Activated CD8-positive, alpha-beta memory T cell treated with anti-CD3 and anti-CD28 coated beads for 1 hour (primary cell): ENCODE results near the gene BMPER.

Experiments
- DNase-seq, 2 donors: peaks; one replicate each; pipeline ENCODE4 v3.0.0-alpha.2; 2020; ENCODE audit warnings: low read depth in 1 of 2; ENCODE audit errors: extremely low read depth in 1 of 2

BMPER gene

GRCh38 chr7:34130558-34131295 lies 225.4 kb downstream of the BMPER start:
- DNase-seq: no peak

DNA sequence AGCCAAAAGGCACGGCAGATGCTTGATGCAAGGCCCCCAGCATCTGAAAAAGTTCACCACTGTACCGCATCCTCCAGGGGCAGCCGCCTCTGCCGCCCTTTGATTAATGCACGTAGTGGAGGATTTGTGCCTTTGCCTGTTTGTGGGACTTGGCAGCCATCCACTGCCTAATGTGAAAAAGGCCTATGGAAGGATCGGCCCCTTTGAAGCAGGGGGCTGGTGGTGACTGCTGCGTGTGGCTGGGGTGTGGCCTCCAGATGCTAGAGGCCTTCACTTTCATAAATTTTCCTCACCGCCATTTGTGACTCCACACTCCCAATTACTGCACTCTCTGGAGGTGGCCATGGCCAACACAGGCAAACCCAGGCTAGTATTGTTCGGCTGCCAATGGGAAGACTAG lies 226.0 kb downstream of the BMPER start:
- DNase-seq: no peak

- DNase-seq: no peak
Observed at GRCh38 chr7:34133356-34133982, 228.1 kb downstream of the BMPER start.

DNA sequence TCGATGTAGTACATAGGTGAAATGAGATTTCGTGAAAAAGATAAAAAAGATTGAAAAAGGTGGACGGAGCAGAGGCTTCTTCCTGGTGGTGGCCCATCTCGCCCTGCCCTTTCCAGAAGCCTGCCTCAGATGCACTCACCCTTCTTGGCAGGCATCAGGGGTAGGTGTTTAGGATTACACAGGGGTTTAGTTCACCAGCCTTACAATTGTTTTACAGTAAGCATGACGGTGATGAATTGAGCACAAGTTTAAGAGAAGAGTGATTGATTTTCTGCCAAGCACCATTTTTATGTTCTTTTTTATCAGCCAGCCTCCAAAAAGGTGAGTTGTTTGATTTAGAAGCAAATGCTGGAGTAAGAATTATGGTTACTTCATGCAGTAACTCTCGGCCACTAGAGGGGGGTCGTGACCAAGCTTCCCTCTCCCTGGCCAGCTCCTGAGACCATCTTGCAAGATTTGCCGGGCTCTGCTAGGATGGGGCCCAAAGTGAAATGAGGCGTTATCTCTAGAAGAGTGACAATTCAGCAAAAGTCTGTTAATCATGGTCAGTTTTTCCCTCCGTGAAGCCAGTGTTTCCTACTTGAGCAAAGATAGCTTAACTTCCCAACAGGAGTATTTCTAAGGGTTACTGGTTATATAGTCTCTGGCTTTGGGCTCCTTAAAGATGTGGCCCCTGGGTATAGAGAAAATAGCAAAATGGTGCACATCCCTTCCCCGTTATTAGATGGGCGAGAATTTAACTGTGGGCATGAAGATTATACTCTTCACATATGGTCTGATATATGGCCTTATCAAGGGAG lies 228.8 kb downstream of the BMPER start:
- DNase-seq: no peak

DNA sequence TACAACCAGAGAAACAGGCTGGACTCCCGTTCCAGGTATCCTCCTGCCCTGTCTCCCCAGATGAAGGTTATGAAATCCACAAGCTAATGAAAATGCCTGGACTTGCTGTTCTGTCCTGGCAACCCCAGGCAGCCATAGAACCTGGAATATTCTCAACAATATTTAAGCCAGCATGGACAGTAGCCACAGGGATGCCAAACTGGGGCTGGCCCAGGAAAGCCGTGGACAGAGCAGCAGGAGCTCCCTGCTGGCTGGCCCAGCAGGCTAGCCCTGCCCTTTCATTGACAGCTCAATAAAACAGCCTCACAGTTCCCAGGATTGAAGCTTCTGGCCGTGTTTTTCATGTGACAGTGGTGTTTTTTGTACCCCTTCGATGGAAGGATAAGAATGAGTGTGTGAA lies 230.6 kb downstream of the BMPER start:
- DNase-seq: no peak

- DNase-seq: no peak
Observed at GRCh38 chr7:34136698-34137097, 231.4 kb downstream of the BMPER start.

DNA sequence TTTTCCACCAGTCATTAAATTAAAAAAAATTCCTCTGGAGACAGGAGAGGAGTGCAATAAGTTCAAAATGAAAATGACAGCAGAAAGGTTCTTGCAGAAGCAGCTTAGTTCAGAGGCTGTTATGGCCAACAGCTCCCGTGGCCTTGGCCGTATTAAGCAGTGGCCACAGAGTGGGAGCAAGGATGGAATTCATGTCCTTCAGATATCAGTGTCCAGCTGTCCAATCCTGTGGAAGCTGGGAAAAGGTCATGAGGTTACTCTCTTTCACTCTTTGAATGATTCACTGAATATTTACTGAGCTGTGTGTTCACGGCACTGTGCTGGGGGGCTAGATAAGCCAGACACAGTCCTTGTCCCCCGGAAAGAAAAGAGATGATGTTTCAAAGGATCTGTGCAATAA lies 231.8 kb downstream of the BMPER start:
- DNase-seq: no peak

DNA sequence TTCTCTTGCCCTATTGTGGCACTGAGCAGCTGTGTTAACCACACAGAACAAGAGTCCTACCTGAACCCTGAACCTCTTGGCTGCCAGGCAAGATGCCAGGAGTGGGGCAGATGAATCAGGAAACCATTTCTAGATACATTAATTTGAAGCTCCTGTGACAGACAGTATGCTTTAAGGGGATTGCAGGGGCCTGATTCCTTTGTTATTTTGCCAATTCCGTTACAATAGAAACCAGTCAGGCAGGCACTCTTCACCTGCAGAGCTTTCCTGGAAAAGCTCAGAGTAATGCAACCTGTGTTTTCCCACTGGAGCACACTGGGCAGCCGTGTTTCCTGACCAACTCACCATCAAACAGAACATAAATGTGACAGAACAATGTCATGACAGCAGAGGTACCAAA lies 233.1 kb downstream of the BMPER start:
- DNase-seq: no peak

DNA sequence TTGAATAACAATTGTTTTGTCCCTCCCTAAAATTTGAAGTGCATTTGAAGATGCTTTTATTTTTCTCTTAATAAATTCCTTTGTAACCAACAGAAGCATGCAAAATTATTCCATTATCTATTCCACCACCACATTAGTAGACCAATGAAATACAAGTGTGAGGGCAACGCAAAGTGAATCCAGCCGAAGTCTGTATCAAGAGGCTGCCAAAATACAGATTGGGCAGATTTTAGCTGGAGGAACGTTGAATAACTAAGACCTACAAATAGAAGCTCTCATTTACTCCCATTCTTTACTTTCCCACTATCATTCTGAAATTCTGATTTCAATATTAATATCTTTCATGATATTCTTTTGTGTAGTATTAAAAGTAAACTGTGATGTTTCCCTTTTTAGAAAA lies 233.7 kb downstream of the BMPER start:
- no peak for DNase-seq

DNA sequence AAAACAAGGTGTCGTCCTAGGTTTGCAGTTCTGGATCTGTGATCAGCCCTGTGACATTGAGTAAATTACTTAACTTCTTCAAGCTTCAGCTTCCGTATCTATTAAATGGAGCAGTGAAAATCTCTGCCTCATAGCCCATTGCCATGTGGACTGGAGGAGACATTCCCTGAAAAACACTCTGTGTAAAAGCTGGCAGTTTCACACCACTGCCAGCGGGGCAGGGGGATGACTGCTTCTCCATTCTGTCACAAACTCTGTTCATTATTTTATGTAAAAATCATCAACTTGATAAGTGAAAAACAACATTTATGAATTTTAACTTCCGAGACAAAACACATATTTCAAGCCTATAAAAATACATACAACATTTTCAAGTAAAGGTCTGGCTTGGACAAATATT lies 234.7 kb downstream of the BMPER start:
- DNase-seq: no peak

DNA sequence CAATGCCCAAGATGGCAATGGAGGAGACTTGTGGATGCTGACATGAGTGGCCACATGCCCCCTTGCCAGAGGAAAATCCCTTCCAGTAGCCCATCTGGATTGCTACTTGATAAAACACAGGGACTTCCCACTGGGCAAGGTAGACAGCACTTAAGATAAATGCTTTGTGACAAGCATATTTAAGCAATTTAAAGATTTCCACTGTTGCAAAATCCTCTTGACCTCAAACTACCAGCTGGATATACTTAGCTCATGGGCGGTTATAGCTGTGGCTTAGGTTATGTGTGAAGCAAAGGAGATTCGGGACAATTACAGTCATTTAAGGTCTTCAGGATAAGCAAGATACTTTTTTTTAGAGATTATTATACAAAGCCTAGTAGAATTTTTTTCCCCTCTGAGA lies 238.1 kb downstream of the BMPER start:
- DNase-seq: no peak

- no peak for DNase-seq
Observed at GRCh38 chr7:34145603-34146002, 240.3 kb downstream of the BMPER start.

- no peak for DNase-seq
Observed at GRCh38 chr7:34153656-34154270, 248.4 kb downstream of the BMPER start.

GRCh38 chr7:34155220-34155908 lies 250.0 kb downstream of the BMPER start:
- DNase-seq: no peak

GRCh38 chr7:34156336-34156735 lies 251.0 kb downstream of the BMPER start:
- no peak for DNase-seq

DNA sequence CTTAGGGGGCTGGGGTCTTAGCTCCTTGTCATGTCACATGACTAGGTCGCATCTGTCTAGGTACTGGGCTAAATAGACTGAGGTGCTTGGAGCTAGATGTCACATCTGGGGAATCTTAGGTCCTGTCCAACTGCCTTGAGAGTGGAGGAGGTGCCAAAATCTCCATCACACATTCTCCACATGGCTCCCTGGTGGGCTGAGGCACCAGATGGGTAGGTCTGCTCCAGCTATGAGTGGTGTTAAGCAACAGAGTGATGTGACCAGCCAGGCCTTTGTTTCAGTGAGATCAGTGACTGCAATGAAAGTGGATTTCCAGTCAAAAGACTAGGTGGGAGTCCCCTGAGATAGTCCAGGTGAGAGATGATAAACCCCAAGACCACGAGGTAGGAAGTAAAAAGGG lies 251.8 kb downstream of the BMPER start:
- no peak for DNase-seq

DNA sequence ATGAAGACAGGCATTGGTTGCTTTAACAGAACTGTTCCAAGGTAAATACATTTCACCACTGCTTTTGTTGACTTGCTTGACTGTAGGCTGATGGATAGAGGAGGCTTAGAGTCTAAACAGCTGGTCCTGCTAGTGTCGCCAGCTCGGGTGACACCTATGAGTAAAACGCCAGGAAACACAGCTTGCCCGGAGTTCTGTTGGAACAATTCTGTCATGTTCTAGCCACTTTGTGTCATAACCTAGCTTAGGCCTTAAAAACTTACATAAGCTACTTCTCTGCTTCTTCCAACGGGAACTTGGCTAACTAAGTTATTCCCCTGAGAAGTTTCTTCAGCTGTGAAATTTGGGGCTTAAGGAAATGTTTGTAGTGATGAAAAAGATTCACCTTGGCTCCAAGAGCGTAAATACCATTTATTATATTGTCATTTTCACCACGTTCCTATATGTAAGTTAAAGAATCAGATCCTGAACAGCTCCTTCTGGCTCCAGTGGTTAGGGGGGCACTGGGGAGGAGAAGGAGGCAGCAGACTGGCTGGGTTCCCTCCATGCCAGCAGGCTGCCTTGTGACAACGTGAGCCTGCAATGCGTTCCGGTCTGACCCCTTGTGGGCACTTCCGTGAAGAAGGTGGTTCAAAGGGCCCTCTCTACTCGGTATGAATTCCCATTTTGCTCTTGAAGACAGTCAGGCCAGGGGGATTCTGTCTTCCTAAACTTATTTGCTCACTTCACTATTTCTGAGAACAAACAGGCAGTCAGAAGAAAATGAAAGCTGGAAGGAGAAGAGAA lies 253.2 kb downstream of the BMPER start:
- no peak for DNase-seq

GRCh38 chr7:34160261-34160752 lies 255.0 kb downstream of the BMPER start:
- DNase-seq: no peak

GRCh38 chr7:34162027-34162565 lies 256.8 kb downstream of the BMPER start:
- no peak for DNase-seq

DNA sequence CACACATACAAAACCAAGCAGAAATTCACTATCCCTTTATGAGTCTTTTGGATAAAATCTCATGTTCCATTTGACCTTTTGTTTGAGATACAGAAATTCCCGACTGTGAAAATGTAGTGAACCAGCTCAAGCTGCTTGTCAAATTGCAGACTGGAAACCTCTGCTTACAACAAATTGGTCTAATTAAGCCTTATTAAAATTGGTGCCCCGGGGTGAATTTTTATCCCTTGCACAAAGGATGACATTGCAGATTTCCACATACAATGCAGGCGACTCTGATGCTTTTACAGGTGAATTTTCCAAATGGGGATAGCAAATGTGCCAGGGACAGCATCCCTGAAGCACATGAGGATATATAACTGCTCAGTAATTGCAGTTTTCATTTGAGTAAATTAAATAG lies 257.3 kb downstream of the BMPER start:
- DNase-seq: no peak
